Measurements from ENCODE around the gene IPCEF1. TPM values are rescaled to one million over a fixed set of nuclear protein-coding genes. Genes with fewer than 3 reads are reported as not detected.

IPCEF1 gene
- polyA plus RNA-seq, 1 donor (not counting 4 experiments of a cell fraction or from before 2014, with no cell fraction given), result 0.21 TPM

DNA sequence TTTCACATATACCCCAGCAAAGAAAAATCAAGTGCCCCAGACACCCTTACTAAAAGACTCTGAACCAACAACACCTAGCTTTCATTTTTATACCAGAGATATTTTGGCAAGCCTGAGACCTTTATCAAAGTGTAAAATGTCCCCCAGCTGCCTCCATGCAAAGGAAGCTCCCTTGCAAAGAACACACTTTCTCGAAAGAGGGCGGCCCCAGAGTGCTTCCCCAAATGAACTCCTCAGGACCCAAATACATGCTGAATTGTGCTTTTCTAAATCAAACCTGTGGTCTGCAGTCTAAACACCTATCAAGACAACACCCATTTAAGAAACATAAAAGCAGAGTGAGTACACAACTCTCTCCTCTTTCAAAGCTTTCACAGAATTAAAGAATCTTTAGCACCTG lies 490 bp downstream of the IPCEF1 start:
- Histone ChIP-seq H3K4me3 (ENCODE audit: control insufficient read depth in 2 of 3, extremely low read depth in 1 of 3, insufficient read depth in 2 of 3, low read depth in 1 of 3, low read length in 3 of 3) (no peak overlapping the region), H3K9me1 (ENCODE audit: control insufficient read depth, extremely low read depth, insufficient read depth, low read length) (no peaks in the 10 kb centered on the region), H3K27me3 (ENCODE audit: control insufficient read depth, extremely low read depth, insufficient read depth, low read length) (no peaks in the 10 kb centered on the region), H3K4me1 (ENCODE audit: control insufficient read depth, extremely low read depth, insufficient read depth, low read length) (no peaks in the 10 kb centered on the region), H3K36me3 (ENCODE audit: control insufficient read depth in 2 of 2, extremely low read depth in 1 of 2, insufficient read depth in 2 of 2, low read length in 2 of 2) (no peaks in the 10 kb centered on the region), H4K20me1 (ENCODE audit: control insufficient read depth, extremely low read depth, insufficient read depth, low read length) (no peaks in the 10 kb centered on the region), H3K79me2 (ENCODE audit: control insufficient read depth, insufficient read depth, low read length) (no peaks in the 10 kb centered on the region), H3K9ac (ENCODE audit: control insufficient read depth, extremely low read depth, insufficient read depth, low read length) (no peak overlapping the region), H3K4me2 (ENCODE audit: control insufficient read depth, extremely low read depth, insufficient read depth, low read depth, low read length) (no peak overlapping the region), H3K9me3 (ENCODE audit: control insufficient read depth, low read depth, low read length) (no peaks in the 10 kb centered on the region), H3K27ac (ENCODE audit: control insufficient read depth, insufficient read depth, low read length) (no peak overlapping the region), H2AFZ (ENCODE audit: control insufficient read depth, low read length) (no peak overlapping the region)
- FAIRE-seq (no peak), DNase-seq (ENCODE audit: low read depth, low spot score) (no peak)
- TF ChIP-seq, protein P1, sequence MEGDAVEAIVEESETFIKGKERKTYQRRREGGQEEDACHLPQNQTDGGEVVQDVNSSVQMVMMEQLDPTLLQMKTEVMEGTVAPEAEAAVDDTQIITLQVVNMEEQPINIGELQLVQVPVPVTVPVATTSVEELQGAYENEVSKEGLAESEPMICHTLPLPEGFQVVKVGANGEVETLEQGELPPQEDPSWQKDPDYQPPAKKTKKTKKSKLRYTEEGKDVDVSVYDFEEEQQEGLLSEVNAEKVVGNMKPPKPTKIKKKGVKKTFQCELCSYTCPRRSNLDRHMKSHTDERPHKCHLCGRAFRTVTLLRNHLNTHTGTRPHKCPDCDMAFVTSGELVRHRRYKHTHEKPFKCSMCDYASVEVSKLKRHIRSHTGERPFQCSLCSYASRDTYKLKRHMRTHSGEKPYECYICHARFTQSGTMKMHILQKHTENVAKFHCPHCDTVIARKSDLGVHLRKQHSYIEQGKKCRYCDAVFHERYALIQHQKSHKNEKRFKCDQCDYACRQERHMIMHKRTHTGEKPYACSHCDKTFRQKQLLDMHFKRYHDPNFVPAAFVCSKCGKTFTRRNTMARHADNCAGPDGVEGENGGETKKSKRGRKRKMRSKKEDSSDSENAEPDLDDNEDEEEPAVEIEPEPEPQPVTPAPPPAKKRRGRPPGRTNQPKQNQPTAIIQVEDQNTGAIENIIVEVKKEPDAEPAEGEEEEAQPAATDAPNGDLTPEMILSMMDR (optimal IDR thresholded peaks at IDR 0.05 in 1 of 3, IDR thresholded peaks at IDR 0.05 in 1 of 3, conservative IDR thresholded peaks at IDR 0.05 in 1 of 3; ENCODE audit: extremely low read depth in 1 of 3, insufficient read depth in 2 of 3, low read length in 3 of 3), result no peak
- TF ChIP-seq EZH2 (IDR thresholded peaks at IDR 0.05; ENCODE audit: low read length), result no peak
- dilution Hi-C loops (cut with MboI; ENCODE audit: extremely low pct_ligation_motif_present, low sequenced_read_pairs), result no loop called here

GRCh38 chr6:154354265-154354777 lies 2.3 kb downstream of the IPCEF1 start:
- FAIRE-seq, result no peak

More at GRCh38 chr6:154354265-154354777, 2.3 kb downstream of the IPCEF1 start:
- H3K9me3 ChIP-seq (ENCODE audit: control insufficient read depth, low read depth, low read length), result no peaks in the 10 kb centered on the region
- H2AFZ ChIP-seq (ENCODE audit: control insufficient read depth, low read length), result no peak overlapping the region
- TF ChIP-seq, protein P1 (optimal IDR thresholded peaks at IDR 0.05 in 1 of 3, IDR thresholded peaks at IDR 0.05 in 1 of 3, conservative IDR thresholded peaks at IDR 0.05 in 1 of 3; ENCODE audit: extremely low read depth in 1 of 3, insufficient read depth in 2 of 3, low read length in 3 of 3), result no peak
- no peak for TF ChIP-seq EZH2 (IDR thresholded peaks at IDR 0.05; ENCODE audit: low read length)
- DNase-seq (ENCODE audit: low read depth, low spot score), result no peak
- H4K20me1 ChIP-seq (ENCODE audit: control insufficient read depth, extremely low read depth, insufficient read depth, low read length), result no peaks in the 10 kb centered on the region
- H3K4me1 ChIP-seq (ENCODE audit: control insufficient read depth, extremely low read depth, insufficient read depth, low read length), result no peaks in the 10 kb centered on the region
- H3K79me2 ChIP-seq (ENCODE audit: control insufficient read depth, insufficient read depth, low read length), result no peaks in the 10 kb centered on the region
- no peak overlapping the region for H3K27ac ChIP-seq (ENCODE audit: control insufficient read depth, insufficient read depth, low read length)
- H3K9me1 ChIP-seq (ENCODE audit: control insufficient read depth, extremely low read depth, insufficient read depth, low read length), result no peaks in the 10 kb centered on the region
- H3K4me2 ChIP-seq (ENCODE audit: control insufficient read depth, extremely low read depth, insufficient read depth, low read depth, low read length), result no peak overlapping the region
- H3K9ac ChIP-seq (ENCODE audit: control insufficient read depth, extremely low read depth, insufficient read depth, low read length), result no peak overlapping the region
- no peaks in the 10 kb centered on the region for H3K27me3 ChIP-seq (ENCODE audit: control insufficient read depth, extremely low read depth, insufficient read depth, low read length)
- dilution Hi-C loops (cut with MboI; ENCODE audit: extremely low pct_ligation_motif_present, low sequenced_read_pairs), result no loop called here
- H3K4me3 ChIP-seq (ENCODE audit: control insufficient read depth in 2 of 3, extremely low read depth in 1 of 3, insufficient read depth in 2 of 3, low read depth in 1 of 3, low read length in 3 of 3), result no peak overlapping the region
- H3K36me3 ChIP-seq (ENCODE audit: control insufficient read depth in 2 of 2, extremely low read depth in 1 of 2, insufficient read depth in 2 of 2, low read length in 2 of 2), result no peaks in the 10 kb centered on the region

All from keratinocyte (primary cell).